Central memory CD8-positive, alpha-beta T cell (primary cell): Measurements from ENCODE around the gene SMIM9.
"Not testable (repeated sequence)": the region's sequence is repeated elsewhere in the genome, so short reads cannot be mapped to it uniquely, and the experiment has no call there.

Experiments
- ATAC-seq: fragments of 150-1000 bp; cut with Tn5 transposase; replicated peaks from 2 replicates; pipeline ENCODE4 v1.10.0; 2022; ENCODE audit warnings: mild to moderate bottlenecking, moderate FRiP score, moderate number of reproducible peaks; ENCODE audit not compliant: poor library complexity, severe bottlenecking; ENCODE audit errors: extremely low read depth
- DNase-seq, 2 donors: peaks; one replicate each; pipeline ENCODE4 v3.0.0; 2021; ENCODE audit warnings: low spot score in 2 of 2
- H3K27ac Mint-ChIP-seq: one replicate; pipeline ENCODE4 v1.8.0; 2022; ENCODE audit warnings: low read depth, mild to moderate bottlenecking, moderate library complexity, mixed read lengths
- H3K27me3 Mint-ChIP-seq: one replicate; pipeline ENCODE4 v1.8.0; 2022; ENCODE audit warnings: mixed read lengths
- H3K36me3 Mint-ChIP-seq: one replicate; pipeline ENCODE4 v1.8.0; 2022; ENCODE audit warnings: mild to moderate bottlenecking, moderate library complexity, mixed read lengths; ENCODE audit not compliant: insufficient read depth
- H3K4me1 Mint-ChIP-seq: one replicate; pipeline ENCODE4 v1.8.0; 2022; ENCODE audit warnings: mixed read lengths
- H3K4me3 Mint-ChIP-seq: one replicate; pipeline ENCODE4 v1.8.0; 2022; ENCODE audit warnings: mild to moderate bottlenecking, moderate library complexity, mixed read lengths
- H3K9me3 Mint-ChIP-seq: one replicate; pipeline ENCODE4 v1.8.0; 2022; ENCODE audit warnings: mixed read lengths

SMIM9 gene

DNA sequence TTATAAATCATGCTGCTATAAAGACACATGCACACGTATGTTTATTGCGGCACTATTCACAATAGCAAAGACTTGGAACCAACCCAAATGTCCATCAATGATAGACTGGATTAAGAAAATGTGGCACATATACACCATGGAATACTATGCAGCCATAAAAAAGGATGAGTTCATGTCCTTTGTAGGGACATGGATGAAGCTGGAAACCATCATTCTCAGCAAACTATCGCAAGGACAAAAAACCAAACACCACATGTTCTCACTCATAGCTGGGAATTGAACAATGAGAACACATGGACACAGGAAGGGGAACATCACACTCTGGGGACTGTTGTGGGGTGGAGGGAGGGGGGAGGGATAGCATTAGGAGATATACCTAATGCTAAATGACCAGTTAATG, 8.9 kb downstream of the SMIM9 start:
- H3K27ac Mint-ChIP-seq, H3K9me3 Mint-ChIP-seq: not testable (repeated sequence)

DNA sequence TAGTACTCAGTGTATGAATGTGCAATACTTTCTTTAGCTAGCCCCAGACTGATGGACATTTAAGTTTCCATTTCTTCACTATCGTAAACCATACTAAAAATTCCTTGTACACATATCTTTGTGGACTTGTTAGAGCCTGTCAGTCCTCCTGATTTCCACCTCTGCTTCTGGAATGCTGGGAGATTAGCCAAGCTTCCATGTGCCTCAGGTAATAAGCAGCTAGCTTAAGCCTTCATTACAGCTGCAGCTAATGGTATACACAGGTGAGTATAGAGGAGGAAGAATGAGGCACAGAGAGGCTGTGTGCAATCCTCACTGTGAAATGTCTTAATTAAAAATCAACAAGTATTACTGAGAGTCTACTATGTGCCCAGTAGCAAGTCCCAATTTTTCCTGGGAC, 9.8 kb downstream of the SMIM9 start:
- Mint-ChIP-seq H3K4me1 (peaks cover 8% of the 10 kb centered on the region), H3K27ac (no peak overlapping the region), H3K4me3 (no peak overlapping the region), H3K36me3 (no peaks in the 10 kb centered on the region), H3K9me3 (no peaks in the 10 kb centered on the region), H3K27me3 (no peaks in the 10 kb centered on the region)
- DNase-seq (no peak), ATAC-seq (no peak)

More for the DNA sequence above, 8.9 kb downstream of the SMIM9 start:
- H3K27me3 Mint-ChIP-seq, H3K4me3 Mint-ChIP-seq, ATAC-seq, DNase-seq, H3K36me3 Mint-ChIP-seq: not testable (repeated sequence)
- peaks cover 13% of the 10 kb centered on the region for H3K4me1 Mint-ChIP-seq

- Mint-ChIP-seq H3K4me3 (no peak overlapping the region), H3K4me1 (no peaks in the 10 kb centered on the region), H3K36me3 (no peaks in the 10 kb centered on the region), H3K27ac (no peak overlapping the region), H3K9me3 (no peaks in the 10 kb centered on the region), H3K27me3 (no peaks in the 10 kb centered on the region)
- DNase-seq: no peak
- no peak for ATAC-seq
These were observed 12.4 kb downstream of the SMIM9 start for GRCh38 chrX:154822029-154822428.

DNA sequence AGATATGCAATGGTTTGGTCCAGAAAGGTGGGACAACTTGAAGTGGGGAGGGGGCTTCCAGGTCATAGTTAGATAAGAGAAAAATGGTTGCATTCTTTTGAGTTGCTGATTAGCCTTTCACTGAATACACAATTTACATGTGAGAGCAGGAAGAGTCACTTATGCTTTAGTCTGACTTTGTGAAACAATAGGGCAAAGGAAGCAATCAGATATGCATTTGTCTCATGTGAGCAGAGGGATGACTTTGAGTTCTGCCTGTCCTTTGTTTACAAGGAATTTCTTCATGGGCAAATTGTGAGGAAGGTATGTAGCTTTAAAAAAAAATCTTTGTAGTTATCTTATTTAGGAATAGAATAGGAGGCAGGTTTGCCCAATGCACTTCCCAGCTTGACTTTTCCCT, 12.9 kb downstream of the SMIM9 start:
- Mint-ChIP-seq H3K9me3 (no peaks in the 10 kb centered on the region), H3K27ac (no peak overlapping the region), H3K27me3 (no peaks in the 10 kb centered on the region), H3K36me3 (no peaks in the 10 kb centered on the region), H3K4me1 (no peaks in the 10 kb centered on the region), H3K4me3 (no peak overlapping the region)
- ATAC-seq (no peak), DNase-seq (no peak)

- Mint-ChIP-seq H3K9me3 (no peaks in the 10 kb centered on the region), H3K27ac (no peak overlapping the region), H3K4me3 (no peak overlapping the region), H3K36me3 (no peaks in the 10 kb centered on the region), H3K27me3 (no peaks in the 10 kb centered on the region), H3K4me1 (no peaks in the 10 kb centered on the region)
- ATAC-seq (no peak), DNase-seq (no peak)
These were observed 14.6 kb downstream of the SMIM9 start for GRCh38 chrX:154819771-154820341.

DNA sequence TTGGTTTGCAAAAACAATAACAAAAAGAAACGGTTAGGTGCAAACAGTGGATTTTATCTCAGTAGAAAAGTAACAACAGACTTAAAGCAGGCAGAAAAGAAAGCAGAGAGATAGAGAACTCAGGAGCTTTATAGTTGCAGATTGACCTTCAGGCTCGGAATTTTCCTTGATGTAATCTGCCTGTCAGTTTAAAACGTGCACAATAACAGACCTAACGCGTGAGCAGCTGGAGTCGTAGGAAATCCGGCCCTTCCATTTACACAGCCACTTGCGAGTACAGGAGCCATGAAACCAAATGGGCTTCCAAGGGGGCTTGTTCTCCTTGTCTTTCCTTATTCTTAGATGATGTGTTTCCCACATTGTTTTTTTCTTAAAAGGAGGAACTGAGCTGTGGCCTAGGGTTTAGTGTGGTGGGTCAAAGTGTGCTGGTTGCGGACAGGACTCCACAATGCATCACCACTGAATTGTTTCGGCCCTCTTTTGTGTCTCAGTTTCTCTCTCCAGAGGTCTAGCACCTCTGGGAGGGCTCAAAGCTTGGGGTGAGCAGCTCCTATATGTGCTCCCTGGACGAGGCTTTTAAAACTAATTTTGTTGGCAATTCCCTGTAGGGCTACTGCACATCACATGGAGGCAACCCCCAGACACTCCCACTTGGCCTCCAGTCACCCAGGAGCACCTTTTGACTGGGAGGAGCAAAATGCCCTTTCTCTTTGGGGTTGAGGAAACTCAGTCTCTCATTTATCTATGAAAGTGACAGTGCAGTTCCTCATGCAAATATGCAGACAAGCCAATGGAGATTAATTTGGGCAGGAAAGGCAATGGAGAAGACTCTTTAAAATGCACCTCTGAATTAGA, 15.3 kb downstream of the SMIM9 start:
- Mint-ChIP-seq H3K36me3 (no peaks in the 10 kb centered on the region), H3K4me3 (no peak overlapping the region), H3K9me3 (no peaks in the 10 kb centered on the region), H3K27ac (no peak overlapping the region), H3K4me1 (no peaks in the 10 kb centered on the region), H3K27me3 (no peaks in the 10 kb centered on the region)
- ATAC-seq (no peak), DNase-seq (no peak)

GRCh38 chrX:154817048-154817618, 17.3 kb downstream of the SMIM9 start:
- ATAC-seq, H3K36me3 Mint-ChIP-seq, H3K4me3 Mint-ChIP-seq, H3K9me3 Mint-ChIP-seq, H3K27me3 Mint-ChIP-seq, H3K27ac Mint-ChIP-seq, H3K4me1 Mint-ChIP-seq, DNase-seq: not testable (repeated sequence)

- H3K4me3 Mint-ChIP-seq, H3K4me1 Mint-ChIP-seq, H3K36me3 Mint-ChIP-seq: not testable (repeated sequence)
These were observed 18.1 kb downstream of the SMIM9 start for GRCh38 chrX:154816326-154816898.

DNA sequence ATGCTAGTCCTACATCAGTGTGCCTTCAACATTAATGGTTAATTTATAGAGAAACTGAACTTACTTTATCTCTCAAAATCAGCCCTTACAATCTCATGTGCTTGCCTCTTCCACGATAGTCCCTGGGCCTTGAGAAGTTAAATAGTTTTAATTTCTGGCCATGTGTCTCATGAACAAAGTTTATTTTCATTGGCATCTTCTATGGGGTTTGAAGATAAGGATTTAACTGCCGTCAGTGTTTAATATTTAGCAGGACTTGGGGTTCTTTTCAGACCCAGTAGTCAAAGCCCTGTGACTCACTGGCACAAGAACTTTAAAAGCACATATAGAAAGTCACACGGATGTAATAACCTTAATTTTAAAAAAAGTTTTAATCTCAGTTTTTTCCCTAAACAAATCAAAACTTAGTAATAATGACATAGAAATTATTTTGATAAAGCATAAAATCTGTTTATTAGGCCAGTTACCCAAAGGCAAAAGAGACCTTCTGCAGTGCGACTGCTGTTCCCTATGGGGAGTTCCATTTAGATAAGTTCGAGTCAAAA, 19.1 kb downstream of the SMIM9 start:
- no peak for ATAC-seq

More at GRCh38 chrX:154816326-154816898, 18.1 kb downstream of the SMIM9 start:
- not testable (repeated sequence) for H3K9me3 Mint-ChIP-seq, DNase-seq, ATAC-seq, H3K27me3 Mint-ChIP-seq, H3K27ac Mint-ChIP-seq

DNA sequence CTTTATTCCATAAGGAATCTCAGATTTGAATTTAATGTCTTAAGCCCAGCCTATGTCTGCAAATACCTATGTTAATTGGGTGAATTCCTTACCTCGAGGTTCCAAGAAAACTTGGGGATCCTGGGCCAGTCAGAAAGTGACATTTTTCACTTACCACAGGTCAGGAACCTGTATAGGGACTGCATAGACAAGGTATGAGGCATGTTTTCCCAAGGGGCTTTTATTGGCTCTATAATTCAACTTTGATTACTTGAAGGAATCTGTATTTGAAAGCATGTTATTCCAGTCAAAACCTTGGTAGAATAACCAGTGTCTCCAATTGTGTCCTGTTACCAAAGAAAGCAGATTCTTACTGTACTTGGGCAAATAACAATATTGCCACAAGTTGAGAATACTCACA, 20.7 kb downstream of the SMIM9 start:
- H3K9me3 Mint-ChIP-seq: no peaks in the 10 kb centered on the region
- H3K36me3 Mint-ChIP-seq: no peaks in the 10 kb centered on the region
- H3K4me1 Mint-ChIP-seq: no peaks in the 10 kb centered on the region
- H3K27me3 Mint-ChIP-seq: peaks cover 9% of the 10 kb centered on the region
- DNase-seq: no peak
- no peak overlapping the region for H3K27ac Mint-ChIP-seq
- no peak overlapping the region for H3K4me3 Mint-ChIP-seq
- no peak for ATAC-seq

More for the DNA sequence above, 19.1 kb downstream of the SMIM9 start:
- peaks cover 9% of the 10 kb centered on the region for H3K27me3 Mint-ChIP-seq
- H3K9me3 Mint-ChIP-seq: no peaks in the 10 kb centered on the region
- no peaks in the 10 kb centered on the region for H3K4me1 Mint-ChIP-seq
- H3K36me3 Mint-ChIP-seq: no peaks in the 10 kb centered on the region
- no peak overlapping the region for H3K4me3 Mint-ChIP-seq
- no peak overlapping the region for H3K27ac Mint-ChIP-seq
- DNase-seq: no peak

- Mint-ChIP-seq H3K9me3 (no peaks in the 10 kb centered on the region), H3K27me3 (peaks cover 9% of the 10 kb centered on the region), H3K27ac (no peak overlapping the region), H3K4me3 (no peak overlapping the region), H3K4me1 (no peaks in the 10 kb centered on the region), H3K36me3 (no peaks in the 10 kb centered on the region)
- ATAC-seq (no peak), DNase-seq (no peak)
These were observed 21.9 kb downstream of the SMIM9 start for GRCh38 chrX:154812341-154813101.
